DOHH2 (cell line): Measurements from ENCODE around the gene ATP6V0B.

ENCODE experiments used
- H3F3A ChIP-seq: fragments of 200-600 bp; sonication (generic), shearing (Covaris generic); 2 replicates; pipeline ENCODE4 v1.6.0; 2016; ENCODE audit warnings: antibody characterized with exemption, mild to moderate bottlenecking; ENCODE audit not compliant: control insufficient read depth, insufficient read depth
- H3K27ac ChIP-seq: fragments of 200-600 bp; sonication (generic); 2 replicates; pipeline ENCODE4 v1.5.1; 2014; ENCODE audit warnings: low read depth, mild to moderate bottlenecking, low read length, moderate library complexity
- H3K27me3 ChIP-seq: fragments of 200-600 bp; sonication (generic); 2 replicates; pipeline ENCODE4 v1.6.1; 2014; ENCODE audit warnings: mild to moderate bottlenecking, low read length, mixed read lengths; ENCODE audit not compliant: control insufficient read depth
- H3K36me3 ChIP-seq: fragments of 200-600 bp; sonication (generic); 2 replicates; pipeline ENCODE4 v1.6.1; 2014; ENCODE audit warnings: mild to moderate bottlenecking, low read length, moderate library complexity, mixed read lengths; ENCODE audit not compliant: control insufficient read depth
- H3K4me1 ChIP-seq: fragments of 200-600 bp; sonication (generic); 2 replicates; pipeline ENCODE4 v1.6.1; 2014; ENCODE audit warnings: mild to moderate bottlenecking, low read length, mixed read lengths; ENCODE audit not compliant: control insufficient read depth
- H3K4me2 ChIP-seq: fragments of 200-600 bp; sonication (generic); 2 replicates; pipeline ENCODE4 v1.6.0; 2014; ENCODE audit warnings: mild to moderate bottlenecking, low read length, moderate library complexity
- H3K4me3 ChIP-seq: fragments of 200-600 bp; sonication (generic); 2 replicates; pipeline ENCODE4 v1.5.1; 2014; ENCODE audit warnings: mild to moderate bottlenecking, low read length, mixed read lengths
- H3K79me2 ChIP-seq: fragments of 200-600 bp; sonication (generic); 2 replicates; pipeline ENCODE4 v1.6.1; 2014; ENCODE audit warnings: mild to moderate bottlenecking, low read length, mixed read lengths; ENCODE audit not compliant: control insufficient read depth
- H3K9me2 ChIP-seq: fragments of 200-600 bp; sonication (generic); replicated peaks from 2 replicates; pipeline ENCODE4 v1.6.1; 2014; ENCODE audit warnings: mild to moderate bottlenecking, low read length, mixed read lengths; ENCODE audit not compliant: control insufficient read depth
- H3K9me3 ChIP-seq: fragments of 200-600 bp; sonication (generic); 2 replicates; pipeline ENCODE4 v1.6.1; 2014; ENCODE audit warnings: antibody characterized with exemption, low read length, mixed read lengths; ENCODE audit not compliant: control insufficient read depth, insufficient read depth
- H4K20me1 ChIP-seq: fragments of 200-600 bp; sonication (generic); 2 replicates; pipeline ENCODE4 v1.6.0; 2014; ENCODE audit warnings: low read depth, mild to moderate bottlenecking, antibody characterized with exemption, low read length, moderate library complexity; ENCODE audit not compliant: control insufficient read depth, insufficient read depth
- EZH2phosphoT487 ChIP-seq: fragments of 200-600 bp; sonication (generic); IDR thresholded peaks from 2 replicates; pipeline ENCODE4 v1.6.1; 2017; ENCODE audit warnings: borderline replicate concordance, mild to moderate bottlenecking, antibody characterized with exemption, low read length, moderate library complexity, mixed read lengths
- TF ChIP-seq, protein P1 (sequence below): fragments of 200-600 bp; sonication (generic); IDR thresholded peaks from one replicate; pipeline ENCODE4 v1.5.1; 2014; ENCODE audit warnings: antibody characterized with exemption, mild to moderate bottlenecking, low read depth, low read length; ENCODE audit not compliant: poor library complexity, severe bottlenecking

The ATP6V0B gene

DNA sequence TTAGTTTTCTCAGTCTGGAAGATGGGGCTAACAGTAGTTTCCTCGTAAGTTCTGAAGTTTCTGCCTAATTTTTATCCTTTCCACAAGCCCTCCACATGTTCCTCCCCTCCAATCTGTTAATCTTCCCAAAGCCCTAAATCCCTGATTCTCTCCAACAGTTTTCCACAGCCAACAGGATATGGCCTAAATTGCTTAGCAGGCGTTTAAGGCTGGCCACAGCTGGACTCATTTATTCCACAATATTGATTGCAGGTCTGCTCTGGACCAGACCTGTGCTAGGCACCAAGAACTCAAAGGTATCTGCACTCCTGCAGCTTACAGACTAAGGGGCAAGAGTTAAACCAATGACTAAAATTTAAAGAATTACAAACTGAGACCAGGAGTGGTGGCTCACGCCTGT, 52.6 kb downstream of the ATP6V0B start:
- H3K36me3 ChIP-seq: no peaks in the 10 kb centered on the region
- H3K4me2 ChIP-seq: no peak overlapping the region
- H3K4me3 ChIP-seq: no peak overlapping the region
- peaks cover 15% of the 10 kb centered on the region for H3K27me3 ChIP-seq
- no peaks in the 10 kb centered on the region for H4K20me1 ChIP-seq
- H3K27ac ChIP-seq: no peak overlapping the region
- H3K79me2 ChIP-seq: no peaks in the 10 kb centered on the region
- H3F3A ChIP-seq: no peaks in the 10 kb centered on the region; the same call in 1 of the 2 replicates
- H3K9me3 ChIP-seq: no peaks in the 10 kb centered on the region
- H3K9me2 ChIP-seq: no peaks in the 10 kb centered on the region
- peaks cover 28% of the 10 kb centered on the region for H3K4me1 ChIP-seq
- TF ChIP-seq EZH2phosphoT487: no peak
- TF ChIP-seq, protein P1, sequence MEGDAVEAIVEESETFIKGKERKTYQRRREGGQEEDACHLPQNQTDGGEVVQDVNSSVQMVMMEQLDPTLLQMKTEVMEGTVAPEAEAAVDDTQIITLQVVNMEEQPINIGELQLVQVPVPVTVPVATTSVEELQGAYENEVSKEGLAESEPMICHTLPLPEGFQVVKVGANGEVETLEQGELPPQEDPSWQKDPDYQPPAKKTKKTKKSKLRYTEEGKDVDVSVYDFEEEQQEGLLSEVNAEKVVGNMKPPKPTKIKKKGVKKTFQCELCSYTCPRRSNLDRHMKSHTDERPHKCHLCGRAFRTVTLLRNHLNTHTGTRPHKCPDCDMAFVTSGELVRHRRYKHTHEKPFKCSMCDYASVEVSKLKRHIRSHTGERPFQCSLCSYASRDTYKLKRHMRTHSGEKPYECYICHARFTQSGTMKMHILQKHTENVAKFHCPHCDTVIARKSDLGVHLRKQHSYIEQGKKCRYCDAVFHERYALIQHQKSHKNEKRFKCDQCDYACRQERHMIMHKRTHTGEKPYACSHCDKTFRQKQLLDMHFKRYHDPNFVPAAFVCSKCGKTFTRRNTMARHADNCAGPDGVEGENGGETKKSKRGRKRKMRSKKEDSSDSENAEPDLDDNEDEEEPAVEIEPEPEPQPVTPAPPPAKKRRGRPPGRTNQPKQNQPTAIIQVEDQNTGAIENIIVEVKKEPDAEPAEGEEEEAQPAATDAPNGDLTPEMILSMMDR: no peak
